Activated CD8-positive, alpha-beta memory T cell treated with anti-CD3 and anti-CD28 coated beads for 24 hours (primary cell): ENCODE results near the gene RAPGEF6.
A peak's percentile ranks its signal among the peaks of the same experiment; 100 is the strongest.
"Not testable (repeated sequence)": the region's sequence is repeated elsewhere in the genome, so short reads cannot be mapped to it uniquely, and the experiment has no call there.

ENCODE experiments used
- DNase-seq: peaks from one replicate; pipeline ENCODE4 v3.0.0-alpha.2; 2020

The RAPGEF6 gene

GRCh38 chr5:131607903-131608540, 27.0 kb downstream of the RAPGEF6 start:
- DNase-seq, result no peak

- no peak for DNase-seq
These were observed 27.6 kb downstream of the RAPGEF6 start for GRCh38 chr5:131607418-131607817.

GRCh38 chr5:131605086-131605485, 29.9 kb downstream of the RAPGEF6 start:
- DNase-seq, result no peak

- no peak for DNase-seq
These were observed 39.7 kb downstream of the RAPGEF6 start for GRCh38 chr5:131595088-131596033.

- DNase-seq, result no peak
These were observed 41.1 kb downstream of the RAPGEF6 start for GRCh38 chr5:131593921-131594320.

- not testable (repeated sequence) for DNase-seq
These were observed 41.6 kb downstream of the RAPGEF6 start for GRCh38 chr5:131593436-131593835.

GRCh38 chr5:131589510-131590348, 45.3 kb downstream of the RAPGEF6 start:
- peak; percentile 67 for DNase-seq

GRCh38 chr5:131587541-131587940, 47.5 kb downstream of the RAPGEF6 start:
- no peak for DNase-seq

- no peak for DNase-seq
These were observed 53.3 kb downstream of the RAPGEF6 start for GRCh38 chr5:131581702-131582101.

- DNase-seq, result no peak
These were observed 54.9 kb downstream of the RAPGEF6 start for GRCh38 chr5:131579917-131580671.

- DNase-seq, result no peak
These were observed 59.3 kb downstream of the RAPGEF6 start for GRCh38 chr5:131575660-131576227.

GRCh38 chr5:131571669-131572168, 63.3 kb downstream of the RAPGEF6 start:
- DNase-seq, result no peak

- no peak for DNase-seq
These were observed 64.3 kb downstream of the RAPGEF6 start for GRCh38 chr5:131570757-131571156.

GRCh38 chr5:131564229-131564652, 70.8 kb downstream of the RAPGEF6 start:
- DNase-seq, result no peak

GRCh38 chr5:131563434-131564228, 71.4 kb downstream of the RAPGEF6 start:
- no peak for DNase-seq

- DNase-seq, result no peak
These were observed 84.4 kb downstream of the RAPGEF6 start for GRCh38 chr5:131550606-131551005.

GRCh38 chr5:131548176-131548575, 86.9 kb downstream of the RAPGEF6 start:
- no peak for DNase-seq

- DNase-seq, result no peak
These were observed 89.2 kb downstream of the RAPGEF6 start for GRCh38 chr5:131545845-131546244.

GRCh38 chr5:131542723-131543122, 92.3 kb downstream of the RAPGEF6 start:
- no peak for DNase-seq

GRCh38 chr5:131541762-131542161, 93.3 kb downstream of the RAPGEF6 start:
- no peak for DNase-seq

- DNase-seq, result no peak
These were observed 94.0 kb downstream of the RAPGEF6 start for GRCh38 chr5:131541071-131541470.
